Dendritic cell treated with granulocyte-macrophage colony-stimulating factor and Interleukin-4, amounts not matched to agents 40 ng/mL and 50 ng/mL, for 4 days (primary cell): ENCODE results near the gene BRD3.

Experiments
- H3K27ac Mint-ChIP-seq: one replicate; pipeline ENCODE4 v1.8.0; 2022; ENCODE audit warnings: mild to moderate bottlenecking, mixed read lengths
- H3K27me3 Mint-ChIP-seq: one replicate; pipeline ENCODE4 v1.8.0; 2022; ENCODE audit warnings: mild to moderate bottlenecking, mixed read lengths
- H3K36me3 Mint-ChIP-seq: one replicate; pipeline ENCODE4 v1.8.0; 2022; ENCODE audit warnings: low read depth, mixed read lengths
- H3K4me1 Mint-ChIP-seq: one replicate; pipeline ENCODE4 v1.8.0; 2022; ENCODE audit warnings: low read depth, mixed read lengths
- H3K4me3 Mint-ChIP-seq: one replicate; pipeline ENCODE4 v1.8.0; 2022; ENCODE audit warnings: mild to moderate bottlenecking, moderate library complexity, mixed read lengths
- H3K9me3 Mint-ChIP-seq: one replicate; pipeline ENCODE4 v1.8.0; 2022; ENCODE audit warnings: mixed read lengths
- intact Hi-C: fragments of 100-400 bp; cut with micrococcal nuclease; formaldehyde crosslinking; loops from one replicate; pipeline ENCODE4 v1.15.0; 2022

Gene BRD3

GRCh38 chr9:134054891-134055811 is 12.7 kb downstream of the BRD3 start:
- Mint-ChIP-seq H3K27me3 (peaks cover 15% of the 10 kb centered on the region), H3K4me1 (peaks cover 56% of the 10 kb centered on the region), H3K36me3 (peaks cover 75% of the 10 kb centered on the region), H3K27ac (no peak overlapping the region), H3K9me3 (no peaks in the 10 kb centered on the region), H3K4me3 (no peak overlapping the region)
- intact Hi-C loops: no loop called here

GRCh38 chr9:134053941-134054761 is 13.7 kb downstream of the BRD3 start:
- Mint-ChIP-seq H3K36me3 (peaks cover 84% of the 10 kb centered on the region), H3K27me3 (peaks cover 14% of the 10 kb centered on the region), H3K4me1 (peaks cover 46% of the 10 kb centered on the region), H3K27ac (no peak overlapping the region), H3K9me3 (no peaks in the 10 kb centered on the region), H3K4me3 (no peak overlapping the region)
- intact Hi-C loops: no loop called here

- intact Hi-C loops: no loop called here
- Mint-ChIP-seq H3K9me3 (no peaks in the 10 kb centered on the region), H3K4me3 (no peak overlapping the region), H3K27me3 (peaks cover 7% of the 10 kb centered on the region), H3K36me3 (peaks cover 84% of the 10 kb centered on the region), H3K27ac (no peak overlapping the region), H3K4me1 (peaks cover 39% of the 10 kb centered on the region)
Observed at GRCh38 chr9:134053401-134053871, 14.4 kb downstream of the BRD3 start.

GRCh38 chr9:134052941-134053340 is 14.9 kb downstream of the BRD3 start:
- H3K9me3 Mint-ChIP-seq: no peaks in the 10 kb centered on the region
- peaks cover 86% of the 10 kb centered on the region for H3K36me3 Mint-ChIP-seq
- peaks cover 5% of the 10 kb centered on the region for H3K27me3 Mint-ChIP-seq

GRCh38 chr9:134052491-134052890 is 15.3 kb downstream of the BRD3 start:
- Mint-ChIP-seq H3K27me3 (peaks cover 5% of the 10 kb centered on the region), H3K36me3 (peaks cover 88% of the 10 kb centered on the region), H3K4me3 (no peak overlapping the region), H3K9me3 (no peaks in the 10 kb centered on the region), H3K27ac (no peak overlapping the region), H3K4me1 (peaks cover 30% of the 10 kb centered on the region)
- intact Hi-C loops: no loop called here

More at GRCh38 chr9:134052941-134053340, 14.9 kb downstream of the BRD3 start:
- intact Hi-C loops: no loop called here
- H3K4me1 Mint-ChIP-seq: peaks cover 34% of the 10 kb centered on the region
- H3K27ac Mint-ChIP-seq: no peak overlapping the region
- H3K4me3 Mint-ChIP-seq: no peak overlapping the region

- Mint-ChIP-seq H3K9me3 (no peaks in the 10 kb centered on the region), H3K27me3 (no peaks in the 10 kb centered on the region), H3K36me3 (peaks cover 89% of the 10 kb centered on the region), H3K4me3 (no peak overlapping the region), H3K27ac (no peak overlapping the region), H3K4me1 (peaks cover 18% of the 10 kb centered on the region)
- intact Hi-C loops: no loop called here
Observed at GRCh38 chr9:134051319-134051718, 16.5 kb downstream of the BRD3 start.

- peaks cover 95% of the 10 kb centered on the region for H3K36me3 Mint-ChIP-seq
- H3K9me3 Mint-ChIP-seq: no peaks in the 10 kb centered on the region
- H3K4me3 Mint-ChIP-seq: no peak overlapping the region
- H3K4me1 Mint-ChIP-seq: peaks cover 12% of the 10 kb centered on the region
- intact Hi-C loops: no loop called here
- H3K27ac Mint-ChIP-seq: no peak overlapping the region
- no peaks in the 10 kb centered on the region for H3K27me3 Mint-ChIP-seq
Observed at GRCh38 chr9:134050726-134051125, 17.1 kb downstream of the BRD3 start.

- H3K27ac Mint-ChIP-seq: no peak overlapping the region
- H3K4me3 Mint-ChIP-seq: no peak overlapping the region
- intact Hi-C loops: no loop called here
- peaks cover 100% of the 10 kb centered on the region for H3K36me3 Mint-ChIP-seq
- no peaks in the 10 kb centered on the region for H3K27me3 Mint-ChIP-seq
- H3K9me3 Mint-ChIP-seq: no peaks in the 10 kb centered on the region
- H3K4me1 Mint-ChIP-seq: peaks cover 5% of the 10 kb centered on the region
Observed at GRCh38 chr9:134049772-134050588, 17.8 kb downstream of the BRD3 start.

- intact Hi-C loops: no loop called here
- Mint-ChIP-seq H3K27ac (no peak overlapping the region), H3K36me3 (peaks cover 100% of the 10 kb centered on the region), H3K9me3 (no peaks in the 10 kb centered on the region), H3K27me3 (no peaks in the 10 kb centered on the region), H3K4me1 (no peaks in the 10 kb centered on the region), H3K4me3 (no peak overlapping the region)
Observed at GRCh38 chr9:134049236-134049635, 18.6 kb downstream of the BRD3 start.

GRCh38 chr9:134048582-134048968 is 19.3 kb downstream of the BRD3 start:
- H3K27me3 Mint-ChIP-seq: no peaks in the 10 kb centered on the region
- H3K36me3 Mint-ChIP-seq: peaks cover 100% of the 10 kb centered on the region
- H3K4me3 Mint-ChIP-seq: no peak overlapping the region
- no peaks in the 10 kb centered on the region for H3K4me1 Mint-ChIP-seq
- no peak overlapping the region for H3K27ac Mint-ChIP-seq
- no peaks in the 10 kb centered on the region for H3K9me3 Mint-ChIP-seq
- intact Hi-C loops: no loop called here

- Mint-ChIP-seq H3K4me3 (no peak overlapping the region), H3K4me1 (no peaks in the 10 kb centered on the region), H3K9me3 (no peaks in the 10 kb centered on the region), H3K27ac (no peak overlapping the region), H3K36me3 (peaks cover 100% of the 10 kb centered on the region), H3K27me3 (no peaks in the 10 kb centered on the region)
- intact Hi-C loops: no loop called here
Observed at GRCh38 chr9:134047868-134048581, 19.8 kb downstream of the BRD3 start.

GRCh38 chr9:134046894-134047681 is 20.7 kb downstream of the BRD3 start:
- Mint-ChIP-seq H3K27ac (no peak overlapping the region), H3K4me1 (no peaks in the 10 kb centered on the region), H3K9me3 (no peaks in the 10 kb centered on the region), H3K36me3 (peaks cover 100% of the 10 kb centered on the region), H3K4me3 (no peak overlapping the region), H3K27me3 (no peaks in the 10 kb centered on the region)
- intact Hi-C loops: no loop called here
